Thyroid gland (tissue), 4 donors: ENCODE measurements around the gene NDUFB8.

Source experiments
- POLR2A ChIP-seq, 2 donors: fragments of 450-650 bp; IDR thresholded peaks; one replicate each; pipeline ENCODE4 v1.6.1; 2017; ENCODE audit warnings: antibody characterized with exemption in 2 of 2, mild to moderate bottlenecking in 2 of 2, moderate library complexity in 1 of 2
- TF ChIP-seq, protein P1 (sequence below), 6 experiments: fragments of 200-600 bp in 3 of 6; fragments of 450-650 bp in 3 of 6; sonication (generic) in 3 of 6; IDR thresholded peaks; one replicate each; pipeline ENCODE4 v1.5.1; 2016 to 2019; ENCODE audit warnings: antibody characterized with exemption in 6 of 6, mild to moderate bottlenecking in 2 of 6, inconsistent platforms in 1 of 6, moderate library complexity in 1 of 6

DNA sequence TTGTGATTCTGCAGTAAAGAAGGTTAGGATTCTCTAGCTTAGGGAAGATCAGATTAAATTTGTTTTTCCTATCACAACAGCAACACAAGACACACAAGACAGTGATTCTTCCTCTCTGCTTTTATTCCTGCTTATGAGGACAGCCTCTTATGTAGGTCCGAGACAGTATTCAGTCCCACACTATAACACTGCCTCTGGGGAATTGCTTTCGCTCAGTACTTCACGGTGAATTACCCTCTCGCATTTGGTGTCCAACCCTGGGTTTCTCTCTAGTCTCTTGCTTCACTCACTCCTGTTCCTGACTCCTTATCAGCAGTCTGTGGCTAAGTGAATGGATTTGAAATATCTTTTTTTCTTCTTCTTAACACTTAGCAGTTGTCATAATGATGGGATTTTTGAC lies 7.8 kb upstream of the NDUFB8 start:
- TF ChIP-seq, protein P1, sequence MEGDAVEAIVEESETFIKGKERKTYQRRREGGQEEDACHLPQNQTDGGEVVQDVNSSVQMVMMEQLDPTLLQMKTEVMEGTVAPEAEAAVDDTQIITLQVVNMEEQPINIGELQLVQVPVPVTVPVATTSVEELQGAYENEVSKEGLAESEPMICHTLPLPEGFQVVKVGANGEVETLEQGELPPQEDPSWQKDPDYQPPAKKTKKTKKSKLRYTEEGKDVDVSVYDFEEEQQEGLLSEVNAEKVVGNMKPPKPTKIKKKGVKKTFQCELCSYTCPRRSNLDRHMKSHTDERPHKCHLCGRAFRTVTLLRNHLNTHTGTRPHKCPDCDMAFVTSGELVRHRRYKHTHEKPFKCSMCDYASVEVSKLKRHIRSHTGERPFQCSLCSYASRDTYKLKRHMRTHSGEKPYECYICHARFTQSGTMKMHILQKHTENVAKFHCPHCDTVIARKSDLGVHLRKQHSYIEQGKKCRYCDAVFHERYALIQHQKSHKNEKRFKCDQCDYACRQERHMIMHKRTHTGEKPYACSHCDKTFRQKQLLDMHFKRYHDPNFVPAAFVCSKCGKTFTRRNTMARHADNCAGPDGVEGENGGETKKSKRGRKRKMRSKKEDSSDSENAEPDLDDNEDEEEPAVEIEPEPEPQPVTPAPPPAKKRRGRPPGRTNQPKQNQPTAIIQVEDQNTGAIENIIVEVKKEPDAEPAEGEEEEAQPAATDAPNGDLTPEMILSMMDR (IDR thresholded peaks at IDR 0.05): no peak
- TF ChIP-seq POLR2A (IDR thresholded peaks at IDR 0.05): no peak
